HUES64 (cell line): ENCODE results near the gene LOXL3.
"Not testable (repeated sequence)": the region's sequence is repeated elsewhere in the genome, so short reads cannot be mapped to it uniquely, and the experiment has no call there.

Experiments used
- H3K27ac ChIP-seq: 2 replicates; pipeline ENCODE4 v1.7.0; 2013; ENCODE audit warnings: low read depth, low read length, inconsistent platforms
- H3K27me3 ChIP-seq: 2 replicates; pipeline ENCODE4 v1.6.1; 2013; ENCODE audit warnings: mild to moderate bottlenecking, low read length; ENCODE audit not compliant: insufficient read depth
- H3K36me3 ChIP-seq: 2 replicates; pipeline ENCODE4 v1.6.1; 2013; ENCODE audit warnings: mild to moderate bottlenecking, low read length; ENCODE audit not compliant: insufficient read depth
- H3K4me1 ChIP-seq: 2 replicates; pipeline ENCODE4 v1.6.1; 2013; ENCODE audit warnings: mild to moderate bottlenecking, low read length, moderate library complexity; ENCODE audit not compliant: insufficient read depth
- H3K4me3 ChIP-seq: 2 replicates; pipeline ENCODE4 v1.5.1; 2013; ENCODE audit warnings: mild to moderate bottlenecking, low read length, moderate library complexity
- H3K9ac ChIP-seq: 2 replicates; pipeline ENCODE4 v1.6.1; 2013; ENCODE audit warnings: mild to moderate bottlenecking, low read depth, low read length
- H3K9me3 ChIP-seq: 2 replicates; pipeline ENCODE4 v1.6.1; 2013; ENCODE audit warnings: low read depth, low read length; ENCODE audit not compliant: insufficient read depth
- WGBS: fragments of 150-250, 120-280 bp; methylation state at CpG from one replicate; pipeline ENCODE4 v1.1.7; 2013; ENCODE audit warnings: missing lambda C conversion rate; 5-methylcytosine and 5-hydroxymethylcytosine counted together

The LOXL3 gene

DNA sequence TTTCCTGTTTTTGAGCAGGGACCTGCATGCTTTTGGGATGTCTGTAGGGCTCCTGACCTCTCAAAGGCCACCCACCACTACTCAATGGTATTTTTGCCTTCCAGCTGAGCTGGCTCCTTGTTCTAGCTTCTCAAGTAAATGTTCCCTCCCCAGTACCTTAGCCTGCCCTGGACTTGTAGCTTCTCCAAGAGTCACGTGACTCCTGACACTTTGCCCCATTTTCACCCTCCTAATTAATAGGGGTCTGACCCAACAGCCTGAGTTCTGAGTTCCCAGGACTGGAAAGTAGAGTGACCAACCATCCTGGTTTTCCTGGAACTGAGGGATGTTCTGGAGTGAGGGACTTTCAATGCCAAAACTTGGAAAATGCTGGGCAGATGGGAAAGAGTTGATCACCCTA, 58.3 kb downstream of the LOXL3 start:
- peaks cover 7% of the 10 kb centered on the region for H3K4me1 ChIP-seq
- peaks cover 56% of the 10 kb centered on the region for H3K27me3 ChIP-seq
- H3K9ac ChIP-seq, result no peak overlapping the region
- peaks cover 38% of the 10 kb centered on the region for H3K36me3 ChIP-seq
- H3K4me3 ChIP-seq, result no peak overlapping the region
- 80% methylated on average over 1 of the region's 1 CpG for WGBS
- H3K27ac ChIP-seq, result no peak overlapping the region
- H3K9me3 ChIP-seq, result no peaks in the 10 kb centered on the region

DNA sequence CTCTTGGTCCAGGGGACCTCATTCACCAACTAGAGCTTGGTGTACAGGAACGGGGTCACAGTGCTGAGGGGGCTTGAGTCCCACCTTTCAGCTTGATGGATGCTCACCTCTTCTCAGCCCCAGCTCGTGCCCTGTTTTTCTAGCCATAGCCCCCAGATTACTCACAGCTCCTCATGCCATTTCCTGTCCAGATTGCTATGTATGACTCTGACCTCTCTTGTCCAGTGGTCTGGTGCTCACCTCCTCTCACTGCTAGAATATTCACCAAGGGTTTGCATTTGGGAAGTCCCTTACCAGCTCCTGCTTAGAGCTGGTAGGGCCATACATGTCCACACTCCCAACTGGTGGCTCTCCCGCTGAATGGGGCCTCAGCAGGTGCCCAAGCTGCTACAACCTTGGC, 60.2 kb downstream of the LOXL3 start:
- H3K9ac ChIP-seq, result no peak overlapping the region
- no peak overlapping the region for H3K27ac ChIP-seq
- peaks cover 37% of the 10 kb centered on the region for H3K27me3 ChIP-seq
- no peaks in the 10 kb centered on the region for H3K9me3 ChIP-seq
- H3K4me3 ChIP-seq, result no peak overlapping the region
- peaks cover 45% of the 10 kb centered on the region for H3K36me3 ChIP-seq
- 91% methylated on average over 3 of the region's 3 CpGs for WGBS
- H3K4me1 ChIP-seq, result no peaks in the 10 kb centered on the region

- Histone ChIP-seq H3K4me1 (no peaks in the 10 kb centered on the region), H3K27me3 (peaks cover 21% of the 10 kb centered on the region), H3K9ac (no peak overlapping the region), H3K27ac (no peak overlapping the region), H3K9me3 (no peaks in the 10 kb centered on the region), H3K4me3 (no peak overlapping the region), H3K36me3 (peaks cover 48% of the 10 kb centered on the region)
- 95% methylated on average over 12 of the region's 12 CpGs for WGBS
These were observed 61.8 kb downstream of the LOXL3 start for GRCh38 chr2:74491648-74492544.

DNA sequence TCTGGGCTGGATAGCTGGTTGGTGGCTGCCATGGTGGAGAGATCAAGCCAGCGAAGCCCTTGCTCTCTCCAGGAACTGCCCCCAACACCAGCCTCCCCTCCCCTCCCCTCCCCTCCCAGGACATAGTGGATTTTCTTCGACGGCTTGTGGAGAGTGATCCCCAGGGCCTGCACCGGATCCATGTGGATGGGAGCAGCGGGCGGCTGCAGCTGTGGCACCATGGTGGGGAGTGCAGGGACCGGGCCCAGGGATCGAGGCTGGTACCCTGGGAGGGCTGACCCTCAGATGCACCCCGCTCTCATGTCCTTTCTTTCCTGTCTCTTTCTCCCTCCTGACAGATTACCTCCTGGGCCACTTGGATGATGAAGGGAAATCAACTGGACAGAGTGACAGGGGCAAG, 63.8 kb downstream of the LOXL3 start:
- Histone ChIP-seq H3K4me3 (no peak overlapping the region), H3K27me3 (peaks cover 1% of the 10 kb centered on the region; the same call in 1 of the 2 replicates), H3K4me1 (no peaks in the 10 kb centered on the region), H3K27ac (no peak overlapping the region), H3K9ac (no peak overlapping the region), H3K36me3 (peaks cover 59% of the 10 kb centered on the region), H3K9me3 (no peaks in the 10 kb centered on the region)
- 93% methylated on average over 9 of the region's 9 CpGs for WGBS

- Histone ChIP-seq H3K4me1 (no peaks in the 10 kb centered on the region), H3K4me3 (no peak overlapping the region), H3K9ac (no peak overlapping the region), H3K9me3 (no peaks in the 10 kb centered on the region), H3K27ac (no peak overlapping the region), H3K27me3 (no peaks in the 10 kb centered on the region), H3K36me3 (peaks cover 55% of the 10 kb centered on the region)
- WGBS, result 93% methylated on average over 9 of the region's 9 CpGs
These were observed 64.9 kb downstream of the LOXL3 start for GRCh38 chr2:74488643-74489481.

- peaks cover 28% of the 10 kb centered on the region for H3K36me3 ChIP-seq
- no peak overlapping the region for H3K9ac ChIP-seq
- H3K27me3 ChIP-seq, result no peaks in the 10 kb centered on the region
- no peak overlapping the region for H3K4me3 ChIP-seq
- 0 out of 2 replicates have a peak, but pooled peaks cover 3% of the 10 kb centered on the region for H3K4me1 ChIP-seq
- no peak overlapping the region for H3K27ac ChIP-seq
- WGBS, result 98% methylated on average over 2 of the region's 2 CpGs
- H3K9me3 ChIP-seq, result no peaks in the 10 kb centered on the region
These were observed 67.6 kb downstream of the LOXL3 start for GRCh38 chr2:74486141-74486540.

- H3K27ac ChIP-seq, H3K4me1 ChIP-seq, H3K9me3 ChIP-seq, H3K27me3 ChIP-seq: not testable (repeated sequence)
- Histone ChIP-seq H3K4me3 (peak overlapping the region; percentile 83), H3K9ac (0 out of 2 replicates have a peak overlapping the region, but pooled peaks have one; percentile 84), H3K36me3 (peaks cover 35% of the 10 kb centered on the region)
- WGBS, result 86% methylated on average over 19 of the region's 19 CpGs
These were observed 70.0 kb downstream of the LOXL3 start for GRCh38 chr2:74483675-74484164.

GRCh38 chr2:74482801-74483674, 70.7 kb downstream of the LOXL3 start, which contains the start of the genes CCDC142 and TTC31:
TSS of gene CCDC142 (minus strand) at chr2:74482998. CDS start at chr2:74482837, 161 bp downstream.
TSS of gene TTC31 (plus strand) at chr2:74483081. CDS start at chr2:74483096, 15 bp downstream.
- peak within 1 kb of the TSS; percentile 84 for H3K9ac ChIP-seq
- no peaks in the 10 kb centered on the region for H3K9me3 ChIP-seq
- 0 out of 2 replicates have a peak, but pooled peaks cover 3% of the 10 kb centered on the region for H3K4me1 ChIP-seq
- peaks cover 33% of the 10 kb centered on the region for H3K36me3 ChIP-seq
- 3% methylated on average over 50 of the region's 50 CpGs for WGBS
- H3K27me3 ChIP-seq, result no peaks in the 10 kb centered on the region
- H3K4me3 ChIP-seq, result peak within 1 kb of the TSS; percentile 83
- peak within 1 kb of the TSS; percentile 73 for H3K27ac ChIP-seq
